NCI-H460 (cell line): Measurements from ENCODE around the gene SPRY4. TPM values are rescaled to one million over a fixed set of nuclear protein-coding genes. Genes with fewer than 3 reads are reported as not detected.
"Not testable (repeated sequence)": the region's sequence is repeated elsewhere in the genome, so short reads cannot be mapped to it uniquely, and the experiment has no call there.

Source experiments
- DNase-seq: peaks from one replicate; pipeline ENCODE4 v3.0.0-alpha.2; 2016; ENCODE audit warnings: low read depth; ENCODE audit errors: extremely low read depth
- small RNA-seq, 2 experiments: library from RNA; depleted of rRNA; stranded (forward); fragments of <200 nt; gene quantifications; one replicate each; pipeline ENCODE3, GENCODE V24; 2014
- total RNA-seq: library from RNA; depleted of rRNA; stranded (reverse); fragments of >200 nt; shearing (Covaris generic); gene quantifications from 2 replicates; pipeline ENCODE4 v1.2.3, GENCODE V29; 2014; rRNA removed

SPRY4 gene
- total RNA-seq, 1 experiment from 2014 or later: 24.7 TPM

- DNase-seq: not testable (repeated sequence)
Observed at GRCh38 chr5:142272596-142272995, 52.2 kb downstream of the SPRY4 start.

GRCh38 chr5:142264084-142264483 lies 60.7 kb downstream of the SPRY4 start:
- not testable (repeated sequence) for DNase-seq

GRCh38 chr5:142263346-142263745 lies 61.5 kb downstream of the SPRY4 start:
- DNase-seq: no peak

- DNase-seq: no peak
Observed at GRCh38 chr5:142262683-142263082, 62.1 kb downstream of the SPRY4 start.

Small RNA genes within 50 kb of the gene (small RNA-seq; reads per million reads assigned to genes)
- gene RF02038 (0 reads per million in 2 experiments), gene RF02039 (0 reads per million in 2 experiments)

Other genes with a start within 250 kb of the SPRY4 start
- 67.8 and 74.8 TPM in 2 replicates for gene NDFIP1, start 216.2 kb downstream of the SPRY4 start, total RNA-seq